GM18499 (cell line): ENCODE data around the gene HPN.

Source experiments
- ATAC-seq: cut with Tn5 transposase; IDR thresholded peaks from one replicate; pipeline ENCODE4 v1.9.1; 2021; ENCODE audit warnings: moderate number of reproducible peaks; ENCODE audit not compliant: insufficient read depth, unreplicated experiment

Gene HPN

DNA sequence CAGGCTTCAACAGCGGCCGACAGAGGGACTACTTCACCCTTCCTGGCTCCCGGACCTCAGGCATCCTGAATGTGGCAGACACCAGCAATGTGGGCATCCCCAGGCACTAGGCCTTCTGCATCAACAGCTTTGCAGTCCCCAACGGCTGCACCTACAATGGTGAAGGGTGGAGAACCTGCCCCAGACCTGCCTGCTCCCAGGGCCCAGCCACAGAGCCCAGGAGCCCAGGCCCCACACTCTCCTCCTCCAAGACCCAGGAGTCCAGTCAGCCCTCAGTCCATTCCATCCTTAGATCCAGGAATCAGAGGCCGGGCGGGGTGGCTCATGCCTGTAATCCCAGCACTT is 34.5 kb downstream of the HPN start:
- no peak for ATAC-seq

DNA sequence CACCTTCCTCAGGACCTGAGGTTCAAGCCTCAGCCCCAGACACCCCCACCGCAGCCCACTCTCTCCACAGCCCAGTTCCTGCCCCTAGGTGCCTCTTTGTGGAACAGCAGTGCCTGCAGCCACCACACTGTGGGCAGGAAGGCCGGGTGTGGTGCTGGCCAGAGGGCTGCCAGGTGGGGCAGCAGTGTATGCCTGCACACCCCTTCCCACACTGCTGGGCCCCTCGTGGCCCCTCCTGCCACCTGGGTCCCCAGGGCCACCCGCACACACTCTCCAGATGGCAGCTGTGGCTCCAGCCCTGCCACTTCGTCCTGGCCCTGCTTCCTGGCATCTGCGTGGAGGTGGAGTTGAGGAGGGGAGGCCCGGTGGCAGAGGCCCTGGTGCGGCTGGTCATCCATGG is 35.1 kb downstream of the HPN start:
- no peak for ATAC-seq

DNA sequence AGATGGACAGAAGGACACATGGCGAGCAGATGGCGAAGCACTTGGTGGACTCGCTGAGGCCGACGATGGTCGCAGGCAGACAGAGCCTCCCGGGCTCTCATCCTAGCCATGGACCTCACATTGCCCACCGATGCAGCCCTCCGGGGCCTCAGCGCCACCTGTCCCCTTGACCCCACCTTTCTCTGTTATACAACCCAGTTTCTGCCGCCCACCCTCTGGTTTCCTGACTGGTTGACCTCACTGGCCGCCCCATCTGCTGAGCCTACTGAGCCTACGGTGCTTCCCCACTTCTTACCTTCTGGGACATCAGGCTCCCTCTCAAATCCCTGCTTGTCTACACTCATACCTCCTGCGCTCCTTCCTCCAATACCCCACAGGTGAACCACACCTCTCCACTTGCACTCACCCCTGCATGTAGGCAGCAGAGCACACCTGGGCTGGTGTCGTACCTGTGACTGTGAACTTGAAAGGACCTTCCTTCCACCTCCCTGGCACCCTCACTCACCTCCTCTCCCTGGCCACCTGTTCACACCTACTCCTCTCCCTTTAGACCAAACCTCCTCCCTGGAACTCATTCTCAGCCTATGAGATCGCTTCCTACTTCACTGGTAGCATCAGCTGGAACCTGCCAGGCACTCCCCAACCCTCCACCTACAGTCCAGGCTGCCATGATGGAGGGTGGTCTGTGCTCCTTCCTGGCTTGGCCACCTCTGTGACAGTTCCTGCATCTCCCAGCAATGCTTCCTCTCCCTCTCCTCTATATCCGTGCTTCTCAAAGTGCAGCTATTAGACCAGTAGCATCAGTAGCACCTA is 36.1 kb downstream of the HPN start:
- no peak for ATAC-seq

DNA sequence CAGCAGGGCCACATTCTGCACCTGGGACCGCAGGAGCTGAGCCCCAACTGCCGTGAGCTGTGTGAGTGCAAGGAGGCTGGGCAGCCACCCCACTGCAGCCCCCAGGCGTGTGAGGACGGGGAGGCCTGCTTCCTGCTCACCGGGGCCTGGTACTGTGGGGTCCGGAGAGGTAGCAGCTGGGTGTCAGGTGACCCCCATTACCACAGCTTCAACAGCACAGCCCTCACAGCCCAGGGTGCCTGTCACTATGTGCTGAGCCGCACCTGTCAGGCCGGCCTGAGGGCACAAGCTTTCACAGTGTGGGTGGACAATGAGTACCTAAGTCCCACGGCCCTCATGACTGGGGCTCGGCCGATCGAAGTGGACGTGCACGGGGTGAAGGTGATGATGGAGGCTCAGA is 38.3 kb downstream of the HPN start:
- no peak for ATAC-seq

DNA sequence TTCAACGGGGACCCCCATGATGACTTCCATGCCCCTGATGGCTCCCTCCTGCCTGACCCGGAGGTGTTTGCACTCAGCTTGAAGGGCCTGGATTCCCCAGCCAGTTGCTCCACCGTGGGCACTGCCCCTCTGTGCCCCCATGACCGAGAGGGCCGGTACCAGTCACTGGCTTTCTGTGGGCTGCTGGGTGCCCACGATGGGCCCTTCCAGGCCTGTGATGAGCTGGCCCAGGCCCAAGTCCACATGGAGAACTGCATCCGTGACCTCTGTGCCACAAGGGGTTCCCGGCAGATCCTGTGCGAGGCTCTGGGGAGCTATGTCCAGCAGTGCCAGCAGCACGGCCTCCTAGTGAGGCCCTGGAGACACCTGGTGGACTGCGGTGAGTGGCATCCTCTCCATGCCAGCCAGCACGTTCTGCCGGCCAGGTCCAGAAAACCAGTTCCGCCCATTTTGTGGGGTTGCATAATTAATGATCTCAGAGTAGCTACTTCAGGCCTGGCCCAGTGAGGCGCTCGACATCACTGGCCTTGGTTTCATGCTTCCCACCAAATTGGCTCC is 39.2 kb downstream of the HPN start:
- no peak for ATAC-seq

DNA sequence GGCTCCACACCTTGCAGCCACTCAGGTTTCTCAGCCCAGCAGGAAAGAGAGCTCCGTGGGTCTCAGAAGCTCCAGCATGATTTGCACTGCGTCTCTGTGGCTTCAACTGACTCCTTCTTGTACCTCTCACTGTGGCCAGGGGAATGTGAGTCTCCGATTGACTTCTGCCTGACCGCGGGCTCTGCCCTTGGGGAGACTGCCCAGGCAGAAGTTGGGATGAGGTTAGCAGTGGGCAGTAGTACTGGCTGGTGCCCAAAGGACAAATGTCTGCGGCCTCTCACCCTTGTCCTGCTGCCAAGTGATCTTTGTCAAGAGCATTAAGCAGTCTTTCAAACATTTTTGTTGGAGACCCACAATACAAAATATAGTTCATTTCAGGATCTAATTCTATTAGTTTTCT is 39.7 kb downstream of the HPN start:
- no peak for ATAC-seq

DNA sequence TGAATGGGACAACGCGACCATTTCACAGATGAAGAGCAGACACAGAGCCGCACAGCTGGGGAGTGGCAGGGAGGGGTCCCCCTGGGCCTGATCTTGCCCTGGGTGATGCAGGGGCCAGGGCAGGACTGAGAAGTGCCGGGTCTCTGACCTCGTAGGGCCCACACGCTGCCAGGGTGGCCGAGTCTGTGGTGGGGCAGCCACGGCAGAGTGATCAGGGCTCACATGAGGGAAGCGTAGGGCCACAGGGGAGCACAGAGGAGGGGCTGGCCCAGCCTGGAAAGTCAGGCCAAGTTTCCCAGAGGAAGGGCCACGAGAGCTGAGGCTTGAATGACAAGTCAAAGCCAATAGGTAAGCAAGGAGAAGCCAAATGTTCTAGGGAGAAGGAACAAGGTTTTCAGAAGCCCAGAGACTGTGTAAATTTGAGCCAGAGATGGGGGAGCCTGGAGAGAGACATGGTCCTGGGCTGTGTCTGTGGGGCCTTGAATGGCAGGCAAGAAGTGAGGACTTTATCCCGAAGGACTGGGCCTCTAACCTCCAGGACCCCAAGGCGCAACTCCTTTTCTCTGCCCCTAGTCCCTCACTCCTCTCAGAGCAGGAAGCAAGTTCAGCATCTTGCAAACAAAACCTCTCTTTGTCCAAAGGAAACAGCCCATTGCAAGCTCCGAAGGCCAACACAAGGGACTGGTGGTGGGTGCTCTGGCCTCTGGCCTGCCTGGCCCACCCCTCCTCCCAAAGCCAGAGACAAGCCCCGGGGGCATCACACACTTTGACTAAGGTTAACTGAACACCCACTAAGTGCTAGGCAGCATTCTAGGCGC is 42.4 kb downstream of the HPN start:
- ATAC-seq: no peak

DNA sequence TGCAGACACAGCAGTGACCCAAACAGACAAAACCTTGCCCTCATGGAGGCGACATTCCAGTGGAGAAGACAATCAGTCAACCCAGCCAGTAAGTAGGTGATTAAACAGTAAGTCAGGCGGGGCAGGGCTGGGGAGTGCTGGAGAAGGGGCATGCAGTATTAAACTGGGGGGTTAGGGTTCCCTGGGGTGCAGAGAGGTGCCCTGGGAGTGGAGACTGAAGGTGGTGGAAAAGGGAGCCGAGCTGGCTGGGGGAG is 42.9 kb downstream of the HPN start:
- no peak for ATAC-seq

DNA sequence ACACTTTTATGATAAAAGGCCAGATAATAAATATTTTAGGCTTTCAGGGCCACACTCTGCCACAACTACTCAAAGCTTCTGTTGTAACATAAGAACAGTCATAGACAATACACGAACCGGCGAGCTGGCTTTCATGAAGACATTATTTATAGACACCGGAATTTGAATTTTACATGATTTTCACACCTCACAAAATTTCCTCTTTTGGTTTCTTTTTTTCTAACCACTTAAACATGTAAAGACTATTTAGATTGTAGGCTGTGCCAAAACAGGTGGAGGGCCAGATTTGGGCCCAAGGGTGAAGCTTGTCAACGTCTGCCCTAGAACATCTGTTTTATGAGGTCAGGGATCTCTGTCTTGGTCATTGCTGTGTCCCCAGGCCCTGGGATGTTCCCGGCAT is 44.4 kb downstream of the HPN start:
- no peak for ATAC-seq

DNA sequence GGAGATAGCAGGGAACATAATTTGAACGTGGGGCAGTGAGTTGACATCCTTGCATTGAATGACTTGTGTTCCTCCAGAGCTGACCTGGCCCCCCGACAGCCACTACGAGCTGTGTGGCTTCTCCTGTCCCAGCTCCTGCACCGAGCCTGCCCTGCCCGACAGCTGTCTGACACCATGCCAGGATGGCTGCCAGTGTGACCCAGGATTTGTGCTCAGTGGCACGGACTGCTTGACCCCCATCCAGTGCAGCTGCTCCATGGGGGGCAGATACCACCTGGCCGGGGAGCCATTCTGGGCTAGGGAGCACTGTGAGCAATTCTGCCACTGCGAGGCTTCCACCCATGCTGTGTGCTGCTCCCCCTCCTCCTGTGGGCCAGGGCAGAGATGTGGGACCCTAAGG is 44.9 kb downstream of the HPN start:
- ATAC-seq: no peak

DNA sequence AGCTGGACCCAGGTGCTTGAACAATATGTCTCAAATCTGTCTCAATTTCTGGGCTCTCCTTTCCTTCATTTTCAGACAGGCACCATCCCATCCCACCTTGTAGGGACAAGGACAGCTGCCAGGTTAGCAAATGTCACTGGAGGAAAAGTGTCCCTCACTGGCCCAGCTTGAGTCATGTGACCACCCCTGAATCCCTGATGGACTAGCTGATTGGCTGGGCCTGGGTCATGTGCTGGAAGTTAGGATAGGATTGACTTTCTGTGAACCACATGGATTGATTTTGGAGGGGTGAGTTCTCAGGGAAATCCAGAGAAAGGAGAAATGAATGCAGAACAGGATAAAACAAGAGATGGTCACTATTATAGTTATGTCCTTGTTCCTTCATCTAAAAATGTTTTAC is 45.9 kb downstream of the HPN start:
- ATAC-seq: no peak

DNA sequence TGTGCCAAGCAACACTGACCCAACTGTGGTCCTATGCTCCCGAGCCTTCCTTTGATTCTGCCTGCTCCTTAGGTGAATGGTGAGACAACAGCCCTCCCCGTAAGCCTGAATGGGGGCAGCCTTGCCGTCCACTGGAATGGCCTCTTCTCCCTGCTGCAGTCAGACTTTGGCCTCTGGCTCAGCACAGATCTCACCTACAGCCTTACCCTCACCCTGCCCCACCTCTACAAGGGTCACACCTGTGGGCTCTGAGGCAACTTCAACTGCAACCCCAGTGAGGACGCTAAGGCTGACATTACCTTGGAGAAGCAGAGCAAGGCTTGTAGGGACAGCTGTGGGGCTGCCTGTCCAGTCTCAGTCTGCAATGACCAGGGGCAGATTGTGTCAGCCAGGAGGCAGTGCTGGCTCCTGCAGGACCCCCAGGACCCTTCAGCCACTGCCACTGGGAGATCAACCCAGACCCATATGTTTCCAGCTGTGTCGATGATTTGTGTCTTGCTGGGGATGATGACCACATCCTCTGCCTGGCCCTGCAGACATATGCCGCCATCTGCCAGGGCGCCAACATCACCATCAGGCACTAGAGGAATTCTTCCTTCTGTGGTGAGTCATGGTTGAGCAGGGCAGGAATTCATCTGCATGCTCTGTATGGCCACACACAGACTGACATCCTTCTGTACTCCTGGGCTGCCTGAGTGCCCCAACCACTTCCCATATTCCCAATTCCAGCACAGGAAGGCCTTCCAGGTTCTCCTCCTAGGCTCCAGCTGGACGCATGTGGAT is 46.8 kb downstream of the HPN start:
- no peak for ATAC-seq

DNA sequence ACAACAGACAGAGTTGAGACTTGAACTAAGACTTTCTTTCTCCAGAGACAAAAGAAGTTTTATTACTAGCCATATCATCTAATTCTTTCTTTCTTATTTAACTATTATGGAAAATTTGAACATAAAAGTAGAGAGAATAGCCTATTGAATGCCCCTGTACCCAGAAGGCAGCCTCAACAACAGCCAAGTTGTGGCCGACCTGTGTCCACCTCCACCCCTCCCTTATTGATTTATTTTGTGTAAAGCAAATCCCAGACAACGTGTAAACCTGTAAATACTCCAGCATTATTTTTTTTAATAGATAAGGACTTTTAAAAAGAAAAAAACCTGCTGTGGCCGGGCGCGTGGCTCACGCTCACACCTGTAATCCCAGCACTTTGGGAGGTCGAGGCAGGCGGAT is 48.0 kb downstream of the HPN start:
- ATAC-seq: no peak

DNA sequence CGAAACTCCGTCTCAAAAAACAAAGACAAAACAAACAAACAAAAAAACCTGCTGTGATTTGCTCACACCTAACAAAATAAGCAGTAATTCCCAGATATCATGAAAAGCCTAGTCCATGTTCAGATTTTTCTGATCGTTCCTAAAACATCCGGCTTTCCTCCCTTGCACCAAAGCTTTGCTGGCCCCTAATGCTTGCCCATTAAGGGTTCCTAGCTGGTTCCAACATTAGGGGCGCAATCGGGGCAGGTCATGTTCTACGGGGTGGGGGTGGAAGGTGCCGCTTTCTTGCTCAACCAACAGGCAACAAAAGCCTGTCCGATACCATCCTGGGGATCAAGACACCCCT is 48.6 kb downstream of the HPN start:
- no peak for ATAC-seq

DNA sequence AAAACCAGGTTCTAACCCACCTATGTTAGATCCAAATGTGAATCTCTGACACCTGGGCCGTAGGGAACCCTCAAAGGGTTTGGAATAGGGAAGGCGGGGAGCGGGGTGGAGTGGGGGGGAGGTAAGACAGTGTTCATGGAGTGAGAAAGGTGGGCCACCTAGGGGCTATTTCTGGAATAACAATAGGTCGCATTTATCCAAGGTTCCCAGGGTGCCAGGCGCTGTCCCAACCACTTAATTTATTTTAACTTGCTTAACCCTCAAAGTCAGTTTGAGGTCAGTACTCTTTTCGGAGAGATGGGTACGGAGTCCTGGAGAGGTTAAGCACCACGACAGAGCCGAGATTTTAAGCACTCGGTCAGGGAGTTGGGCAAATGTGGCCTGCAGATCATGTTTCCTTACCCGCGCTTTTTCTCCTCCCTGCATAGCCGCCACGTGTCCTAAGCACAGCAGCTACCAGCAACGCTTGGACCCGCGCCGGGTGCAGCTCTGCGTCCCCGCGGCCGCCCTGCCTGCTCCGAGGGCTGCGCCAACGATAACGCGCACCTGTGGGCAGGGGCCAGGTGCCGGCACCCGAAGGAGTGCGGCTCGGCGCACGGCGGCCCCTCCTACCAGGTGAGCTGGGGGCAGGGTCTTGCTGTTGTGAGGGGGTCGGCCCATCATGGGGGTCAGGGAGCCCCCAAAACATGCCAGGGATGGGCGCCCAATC is 49.1 kb downstream of the HPN start:
- no peak for ATAC-seq

DNA sequence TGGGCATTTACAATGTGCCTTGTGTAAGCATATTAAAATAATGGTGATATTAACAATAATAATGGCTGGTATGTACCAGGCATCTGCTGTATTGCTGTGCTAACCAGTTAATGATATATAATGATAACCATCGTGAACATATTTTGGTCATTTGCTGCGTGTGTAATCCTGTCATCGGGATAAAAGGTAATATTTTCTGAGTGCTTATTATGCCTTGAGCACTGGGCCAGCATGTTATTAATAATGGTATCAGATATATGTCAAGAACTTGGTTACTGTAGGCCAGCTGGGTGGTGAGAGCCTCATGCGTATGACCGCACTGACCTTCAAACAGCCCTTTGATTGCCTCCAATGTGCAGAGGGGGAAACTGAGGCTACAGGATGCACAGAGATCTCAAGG is 51.9 kb downstream of the HPN start:
- ATAC-seq: no peak

DNA sequence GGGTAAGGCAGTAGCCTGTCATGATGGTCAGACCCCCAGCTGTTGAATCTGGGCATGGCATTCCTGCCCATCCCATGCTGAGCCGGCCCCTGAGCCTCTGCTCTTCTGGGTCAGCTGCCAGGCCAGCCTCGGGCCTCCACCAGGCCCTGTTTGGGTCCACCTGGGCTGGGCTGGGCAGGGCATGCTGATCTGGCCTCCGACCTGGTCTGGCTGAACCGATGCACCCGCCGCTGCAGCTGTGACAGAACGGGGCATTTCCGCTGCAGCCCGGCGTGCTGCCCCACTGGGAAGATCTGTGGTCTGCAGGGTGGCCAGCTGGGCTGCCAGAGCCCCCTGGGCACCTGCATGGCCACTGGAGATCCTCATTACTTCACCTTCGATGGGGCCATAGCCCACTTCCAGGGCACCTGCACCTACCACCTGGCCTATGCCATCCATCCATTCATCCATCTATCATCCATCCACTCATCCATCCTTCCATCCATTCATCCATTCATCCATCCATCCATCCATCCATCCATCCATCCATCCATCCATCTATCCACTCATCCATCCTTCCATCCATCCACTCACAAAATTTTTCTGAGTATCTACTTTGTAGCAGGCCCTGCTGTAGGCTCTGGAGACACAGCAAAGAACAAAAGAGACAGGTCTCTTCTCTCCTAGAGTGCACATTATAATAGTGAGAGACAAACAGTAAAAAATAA is 52.6 kb downstream of the HPN start:
- no peak for ATAC-seq

DNA sequence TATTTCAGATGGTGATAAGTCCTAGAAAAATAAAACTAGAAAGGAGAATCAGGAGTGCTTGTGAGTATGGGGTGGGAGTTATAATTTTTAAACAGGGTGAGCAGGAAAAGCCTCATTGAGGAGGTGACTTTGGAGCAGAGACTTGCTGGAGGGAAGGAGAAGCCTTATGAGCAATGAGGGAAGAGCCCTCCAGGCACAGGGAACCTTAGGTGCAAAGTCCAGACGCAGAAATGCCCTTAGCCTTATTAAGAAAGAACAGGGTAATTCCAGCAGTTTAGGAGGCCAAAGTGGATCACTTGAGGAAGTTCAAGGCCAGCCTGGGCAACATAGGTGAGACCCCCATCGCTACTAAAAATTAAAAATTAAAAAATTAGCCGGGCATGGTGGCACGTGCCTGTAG is 53.1 kb downstream of the HPN start:
- no peak for ATAC-seq

DNA sequence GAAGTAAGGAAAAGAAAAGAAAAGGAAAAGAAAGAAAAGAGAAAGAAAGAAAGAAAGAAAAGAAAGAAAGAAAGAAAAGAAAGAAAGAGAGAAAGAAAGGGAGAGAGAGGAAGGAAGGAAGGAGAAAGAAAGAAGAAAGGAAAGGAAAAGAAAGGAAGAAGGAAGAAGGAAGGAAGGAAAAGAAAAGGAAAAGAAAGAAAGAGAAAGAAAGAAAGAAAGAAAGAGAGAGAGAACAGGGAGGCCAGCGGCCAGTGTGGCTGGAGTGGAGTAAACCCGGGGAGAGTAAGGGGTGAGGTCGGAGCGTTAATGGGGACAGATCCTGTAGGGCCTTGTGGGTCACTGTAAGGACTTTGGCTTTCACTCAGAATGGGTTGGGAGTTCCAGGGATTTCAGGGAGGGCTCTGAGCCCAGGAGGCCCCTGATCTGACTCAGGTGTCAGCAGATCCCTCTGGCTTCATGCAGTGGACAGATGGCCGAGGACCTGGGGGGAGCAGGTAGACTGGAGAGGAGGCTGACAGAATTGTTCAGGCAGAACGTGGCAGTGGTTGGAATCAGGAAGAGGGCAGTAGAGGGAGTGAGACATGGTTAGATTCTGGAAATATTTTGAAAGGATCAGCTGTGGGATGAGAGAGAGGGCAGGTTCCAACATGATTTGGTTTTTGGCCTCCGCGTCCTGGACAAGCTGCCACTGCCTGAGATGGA is 54.3 kb downstream of the HPN start:
- no peak for ATAC-seq
